K562 (cell line): ENCODE results near the gene OR51B5. TPM values are rescaled to one million over a fixed set of nuclear protein-coding genes. Genes with fewer than 3 reads are reported as not detected.

ENCODE experiments used
- ATAC-seq: fragments of 200-7000 bp; cut with Tn5 transposase; 3 replicates; pipeline ENCODE4 v1.9.1; 2020; ENCODE audit warnings: moderate library complexity
- BruUV-seq: library from RNA; stranded (reverse); fragments of 400-500 nt; replicated peaks from 2 replicates; lab custom pipeline; 2021; lab: Mats Ljungman, UMichigan
- CTCF ChIA-PET: fragments of 300-600 bp; formaldehyde crosslinking; extraction: SDS; loops from one replicate; lab custom pipeline; 2021; ENCODE audit warnings: low intra/inter-chr PET ratio; lab: Yijun Ruan, JAX
- POLR2A ChIA-PET: fragments of 300-600, 350-650 bp; sonication (Branson Sonifier 250); formaldehyde crosslinking; extraction: SDS; loops from one replicate; lab custom pipeline; 2021; ENCODE audit warnings: antibody characterized with exemption, inconsistent platforms; lab: Yijun Ruan, JAX
- DNase-seq, 4 experiments: peaks; one replicate each; pipeline versions ENCODE4 v3.0.0 to v3.0.0-alpha.2; 2011 to 2018; ENCODE audit warnings: low spot score in 3 of 4, mixed read lengths in 3 of 4; ENCODE audit errors: extremely low read depth in 1 of 4
- FAIRE-seq: peaks from 2 replicates; lab custom pipeline; 2011; peaks lifted over from hg19 to GRCh38; lab: Jason Lieb, UNC
- H2AFZ ChIP-seq: 2 replicates; pipeline ENCODE4 v1.6.0; 2011; ENCODE audit warnings: low read depth, low read length, control low read depth, inconsistent platforms
- H3K27ac ChIP-seq: fragments of 200-600 bp; 3 replicates; pipeline ENCODE4 v1.8.0; 2011; ENCODE audit warnings: low read depth, mild to moderate bottlenecking, control low read depth, inconsistent platforms, low read length, moderate library complexity, mixed read lengths; ENCODE audit errors: extremely low read depth
- H3K27me3 ChIP-seq, 2 experiments: fragments of 300-600 bp in 1 of 2; 2 replicates in 1 of 2; 3 replicates in 1 of 2; pipeline versions ENCODE4 v1.6.0 to v1.8.0; 2011; ENCODE audit warnings: inconsistent platforms in 2 of 2, low read length in 2 of 2, mild to moderate bottlenecking in 1 of 2, mixed read lengths in 1 of 2, moderate library complexity in 1 of 2; ENCODE audit not compliant: control insufficient read depth in 2 of 2, insufficient read depth in 2 of 2
- H3K36me3 ChIP-seq: fragments of 300-600 bp; 3 replicates; pipeline ENCODE4 v1.8.0; 2011; ENCODE audit warnings: mild to moderate bottlenecking, low read length, inconsistent platforms; ENCODE audit not compliant: control insufficient read depth, insufficient read depth
- H3K4me1 ChIP-seq, 2 experiments: fragments of 200-600 bp in 1 of 2; replicated peaks in 1 of 2; 2 replicates in 1 of 2; 3 replicates in 1 of 2; pipeline versions ENCODE4 v1.5.1 to v1.8.0; 2011; ENCODE audit warnings: inconsistent platforms in 2 of 2, low read length in 2 of 2, mild to moderate bottlenecking in 1 of 2, mixed read lengths in 1 of 2, moderate library complexity in 1 of 2; ENCODE audit not compliant: control insufficient read depth in 2 of 2, insufficient read depth in 2 of 2
- H3K4me2 ChIP-seq: 2 replicates; pipeline ENCODE4 v1.6.1; 2011; ENCODE audit warnings: low read length, control low read depth, inconsistent platforms, mixed read lengths; ENCODE audit not compliant: insufficient read depth
- H3K4me3 ChIP-seq: fragments of 200-600 bp; sonication (generic), shearing (Covaris generic); 2 replicates; pipeline ENCODE4 v1.5.1; 2016; ENCODE audit warnings: control low read depth, inconsistent platforms
- H3K79me2 ChIP-seq: fragments of 200-600 bp; 3 replicates; pipeline ENCODE4 v1.8.0; 2011; ENCODE audit warnings: low read length, inconsistent platforms; ENCODE audit not compliant: control insufficient read depth, insufficient read depth
- H3K9ac ChIP-seq, 2 experiments: 2 replicates each; pipeline versions ENCODE4 v1.6.0 to v1.6.1; 2011; ENCODE audit warnings: low read depth in 2 of 2, low read length in 2 of 2, control low read depth in 1 of 2, inconsistent platforms in 1 of 2, mild to moderate bottlenecking in 1 of 2, mixed read lengths in 1 of 2; ENCODE audit not compliant: insufficient read depth in 1 of 2
- H3K9me1 ChIP-seq: one replicate; pipeline ENCODE4 v1.6.0; 2011; ENCODE audit warnings: inconsistent platforms, mild to moderate bottlenecking, low read length, moderate library complexity; ENCODE audit not compliant: control insufficient read depth, insufficient read depth
- H3K9me3 ChIP-seq: replicated peaks from 2 replicates; pipeline ENCODE4 v1.5.1; 2011; ENCODE audit warnings: low read depth, low read length, inconsistent platforms; ENCODE audit not compliant: control insufficient read depth, insufficient read depth
- H4K20me1 ChIP-seq: replicated peaks from 2 replicates; pipeline ENCODE4 v1.6.1; 2011; ENCODE audit warnings: low read length, inconsistent platforms, mixed read lengths; ENCODE audit not compliant: control insufficient read depth, insufficient read depth
- ARID1B ChIP-seq: fragments of 450-650 bp; IDR thresholded peaks from 2 replicates; pipeline ENCODE4 v1.6.1; 2016; ENCODE audit warnings: antibody characterized with exemption, mild to moderate bottlenecking, inconsistent platforms
- CBFA2T3 ChIP-seq: fragments of 450-650 bp; IDR thresholded peaks from 2 replicates; pipeline ENCODE4 v1.6.1; 2017
- CCNT2 ChIP-seq: IDR thresholded peaks from 2 replicates; pipeline ENCODE4 v1.6.1; 2011; ENCODE audit warnings: borderline replicate concordance, low read depth, mild to moderate bottlenecking, moderate library complexity, mixed read lengths, low read length; ENCODE audit not compliant: insufficient read length; ENCODE audit errors: extremely low read depth
- CREB1 ChIP-seq, 2 experiments: sonication (generic) in 1 of 2; formaldehyde crosslinking in 1 of 2; IDR thresholded peaks; 2 replicates each; pipeline versions ENCODE4 v1.6.1 to v1.8.0; 2012 to 2022; ENCODE audit warnings: inconsistent platforms in 1 of 2, mild to moderate bottlenecking in 1 of 2, missing genetic modification reagents in 1 of 2, moderate library complexity in 1 of 2
- LCOR ChIP-seq: sonication (generic); formaldehyde crosslinking; IDR thresholded peaks from 2 replicates; pipeline ENCODE4 v1.8.0; 2022; ENCODE audit warnings: mild to moderate bottlenecking, missing genetic modification reagents
- NFIC ChIP-seq: fragments of 450-650 bp; IDR thresholded peaks from 2 replicates; pipeline ENCODE4 v1.6.1; 2017; ENCODE audit warnings: mild to moderate bottlenecking, inconsistent platforms
- TCF3 ChIP-seq: sonication (generic); formaldehyde crosslinking; IDR thresholded peaks from 2 replicates; pipeline ENCODE4 v1.4.0; 2020; ENCODE audit warnings: mild to moderate bottlenecking, missing genetic modification reagents
- ZNF551 ChIP-seq: fragments of 250-450 bp; sonication (Bioruptor Pico); IDR thresholded peaks from 2 replicates; pipeline ENCODE4 v1.5.0; 2021; ENCODE audit warnings: mild to moderate bottlenecking, moderate library complexity
- WGBS: fragments of 100-300 bp; shearing (Covaris generic); methylation state at CpG from one replicate; pipeline ENCODE4 v1.1.6; 2016; ENCODE audit warnings: low coverage, mixed read lengths; ENCODE audit not compliant: insufficient coverage; ENCODE audit errors: missing lambda C conversion rate; 5-methylcytosine and 5-hydroxymethylcytosine counted together
- in situ Hi-C: fragments of 300-500 bp; cut with MboI; formaldehyde crosslinking; loops from 4 replicates; pipeline ENCODE4 v1.15.0; 2018; ENCODE audit warnings: inconsistent platforms, mixed read lengths
- intact Hi-C: fragments of 100-400 bp; cut with micrococcal nuclease; formaldehyde crosslinking; loops from 2 replicates; pipeline ENCODE4 v1.14.2; 2022
- polyA plus RNA-seq, 8 experiments: library from polyadenylated mRNA; depleted of rRNA in 4 of 8; stranded (reverse) in 5 of 8; unstranded in 3 of 8; fragments of >200 nt; fragmentation: Nextera tagmentation in 2 of 8; fragmentation: Illumina TruSeq in 1 of 8; extraction: Ambion mirVana in 2 of 8; extraction: Trizol in 1 of 8; gene quantifications; 2 replicates each; pipeline versions ENCODE4 v1.2.1 to v1.2.3, GENCODE V29; 2011 to 2014; ENCODE audit warnings: inconsistent platforms in 1 of 8, missing spikeins in 1 of 8
- total RNA-seq, 7 experiments: library from RNA; depleted of rRNA in 6 of 7; stranded (reverse); fragments of >200 nt in 6 of 7; fragmentation: Illumina TruSeq in 2 of 7; extraction: Trizol in 2 of 7; gene quantifications; 2 replicates each; pipeline versions ENCODE4 v1.2.1 to v1.2.3, GENCODE V29; 2011 to 2021; ENCODE audit warnings: low replicate concordance in 1 of 7

OR51B5 gene
- total and polyA plus RNA-seq, 9 of the 15 experiments (the other 6 are each of a cell fraction or from before 2014, with no cell fraction given): 81.2 to 176 (median 113) TPM

DNA sequence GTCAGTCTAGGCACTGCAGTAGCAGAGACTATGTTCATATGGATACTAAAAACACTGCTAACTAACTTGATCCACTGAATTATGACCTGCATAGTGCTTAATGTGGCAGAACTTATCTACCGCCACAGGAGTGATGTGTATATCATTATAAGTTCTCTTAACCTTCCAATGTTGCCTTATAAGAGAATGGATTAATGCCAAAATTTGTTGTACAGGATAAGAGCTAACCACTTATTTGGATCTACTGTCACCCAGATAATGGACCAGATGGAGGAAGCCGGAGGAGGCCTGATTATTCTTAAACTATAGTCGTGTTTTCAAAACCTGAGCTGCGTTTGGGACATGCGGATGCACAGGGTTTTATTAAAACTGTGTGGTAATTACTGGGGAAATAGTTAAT, 39.7 kb downstream of the OR51B5 start:
- POLR2A ChIA-PET: interaction anchor here (0.7 to 1.4 kb wide), 2 partner anchors 92 to 310 kb away, joined by 3 read pairs; no protein-coding TSS in a partner anchor
- Histone ChIP-seq H3K4me3 (no peak overlapping the region), H3K79me2 (peaks cover 36% of the 10 kb centered on the region), H3K9ac (no peak overlapping the region), H3K4me2 (no peak overlapping the region), H3K27ac (no peak overlapping the region), H3K9me1 (no peaks in the 10 kb centered on the region), H4K20me1 (no peaks in the 10 kb centered on the region), H3K9me3 (no peaks in the 10 kb centered on the region), H3K36me3 (peaks cover 77% of the 10 kb centered on the region), H3K27me3 (no peaks in the 10 kb centered on the region), H3K4me1 (peaks cover 0 to 3% of the 10 kb centered on the region in 2 experiments; a peak in 2 of 5 replicates), H2AFZ (no peak overlapping the region)
- intact Hi-C loops: no loop called here
- no peak for ATAC-seq
- no peak for FAIRE-seq
- CTCF ChIA-PET: no interaction called here
- in situ Hi-C loops: loop anchor here (5.0 kb wide), 2 partner anchors 101 to 144 kb away; partner anchors contain the start of genes OR51I2 and OR51V1
- 44% methylated on average over 5 of the region's 5 CpGs for WGBS
- no peak for DNase-seq
- no TSS peak for BruUV-seq
- TF ChIP-seq CREB1 (IDR thresholded peaks at IDR 0.05) (no peak), CREB1 (CRISPR knock-in tag; IDR thresholded peaks at IDR 0.05) (no peak), CCNT2 (no peak), NFIC (peak; percentile 43; the same call in 1 of the 2 replicates), TCF3 (CRISPR knock-in tag) (peak; percentile 67), LCOR (CRISPR knock-in tag) (0 out of 2 replicates have a peak, but pooled peaks have one; percentile 24), ARID1B (0 out of 2 replicates have a peak, but pooled peaks have one; percentile 15), CBFA2T3 (peak; percentile 61), ZNF551 (CRISPR knock-in tag) (no peak)
